OCI-LY3 (cell line): ENCODE results near the gene PPBP.

ENCODE experiments used
- CTCF ChIP-seq: fragments of 200-600, 300-600 bp; sonication (generic); IDR thresholded peaks from 2 replicates; pipeline ENCODE4 v1.5.1; 2014; ENCODE audit warnings: antibody characterized with exemption, low read length, low read depth
- EZH2phosphoT487 ChIP-seq: fragments of 200-600 bp; shearing (Covaris generic); IDR thresholded peaks from 2 replicates; pipeline ENCODE4 v1.6.1; 2018; ENCODE audit warnings: antibody characterized with exemption, mixed run types, low read depth

GRCh38 chr4:73978886-73979285 lies 9.1 kb downstream of the PPBP start:
- no peak for TF ChIP-seq CTCF
- TF ChIP-seq EZH2phosphoT487, result no peak
